Body of pancreas (tissue), 4 donors: Measurements from ENCODE around the gene CHST9.

Source experiments
- CTCF ChIP-seq, 7 experiments: fragments of 450-650 bp in 4 of 7; fragments of 200-600 bp in 3 of 7; sonication (generic) in 3 of 7; IDR thresholded peaks; one replicate each; pipeline ENCODE4 v1.5.1; 2016 to 2019; ENCODE audit warnings: antibody characterized with exemption in 7 of 7
- POLR2A ChIP-seq, 3 donors: fragments of 450-650 bp; IDR thresholded peaks; one replicate each; pipeline ENCODE4 v1.6.1; 2016; ENCODE audit warnings: antibody characterized with exemption in 3 of 3, mild to moderate bottlenecking in 2 of 3

DNA sequence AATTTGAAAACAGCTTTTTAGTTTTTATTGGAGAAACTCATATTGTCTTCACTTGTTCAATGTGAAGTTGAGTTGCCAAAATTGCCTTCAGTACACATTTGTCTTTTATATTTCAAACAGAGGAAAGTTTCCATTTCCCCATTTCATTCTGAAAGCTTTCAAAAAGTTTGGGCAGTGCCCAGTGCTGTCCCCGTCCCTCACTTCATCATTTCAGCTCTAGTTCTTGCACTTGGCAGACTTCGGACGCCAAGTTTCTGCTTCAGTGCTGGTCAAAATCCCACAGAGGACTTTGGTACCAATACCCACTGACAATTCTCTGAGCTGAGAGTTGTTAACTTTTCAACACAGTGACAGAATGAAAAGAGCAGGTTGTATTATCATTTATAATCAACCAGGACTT is 276.2 kb downstream of the CHST9 start:
- TF ChIP-seq CTCF (IDR thresholded peaks at IDR 0.05) (no peak), POLR2A (IDR thresholded peaks at IDR 0.05) (no peak)
